NOMO-1 treated with dmso at 0.1 percent for 144 hours (cell line): ENCODE results near the gene PPFIBP2.
"Not testable (repeated sequence)": the region's sequence is repeated elsewhere in the genome, so short reads cannot be mapped to it uniquely, and the experiment has no call there.

Experiments
- DNase-seq: peaks from one replicate; lab custom pipeline; 2025; ENCODE audit not compliant: unreplicated experiment; lab: John Stamatoyannopoulos, UW

The PPFIBP2 gene

GRCh38 chr11:7655253-7656217 is 141.7 kb downstream of the PPFIBP2 start:
- DNase-seq: no peak

GRCh38 chr11:7656704-7657103 is 142.9 kb downstream of the PPFIBP2 start:
- no peak for DNase-seq

GRCh38 chr11:7657306-7658025 is 143.7 kb downstream of the PPFIBP2 start:
- no peak for DNase-seq

DNA sequence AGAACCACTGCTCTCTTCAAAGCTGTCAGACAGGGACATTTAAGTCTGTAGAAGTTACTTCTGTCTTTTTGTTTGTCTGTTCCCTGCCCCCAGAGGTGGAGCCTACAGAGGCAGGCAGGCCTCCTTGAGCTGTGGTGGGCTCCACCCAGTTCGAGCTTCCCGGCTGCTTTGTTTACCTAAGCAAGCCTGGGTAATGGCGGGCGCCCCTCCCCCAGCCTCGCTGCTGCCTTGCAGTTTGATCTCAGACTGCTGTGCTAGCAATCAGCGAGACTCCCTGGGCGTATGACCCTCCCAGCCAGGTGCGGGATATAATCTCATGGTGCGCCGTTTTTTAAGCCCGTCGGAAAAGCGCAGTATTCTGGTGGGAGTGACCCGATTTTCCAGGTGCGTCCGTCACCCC is 149.7 kb downstream of the PPFIBP2 start:
- not testable (repeated sequence) for DNase-seq

- no peak for DNase-seq
Measured at GRCh38 chr11:7664867-7665266, 151.1 kb downstream of the PPFIBP2 start.

GRCh38 chr11:7665473-7666291 is 151.9 kb downstream of the PPFIBP2 start:
- DNase-seq: peak; percentile 52

- no peak for DNase-seq
Measured at GRCh38 chr11:7666292-7666866, 152.6 kb downstream of the PPFIBP2 start.

DNA sequence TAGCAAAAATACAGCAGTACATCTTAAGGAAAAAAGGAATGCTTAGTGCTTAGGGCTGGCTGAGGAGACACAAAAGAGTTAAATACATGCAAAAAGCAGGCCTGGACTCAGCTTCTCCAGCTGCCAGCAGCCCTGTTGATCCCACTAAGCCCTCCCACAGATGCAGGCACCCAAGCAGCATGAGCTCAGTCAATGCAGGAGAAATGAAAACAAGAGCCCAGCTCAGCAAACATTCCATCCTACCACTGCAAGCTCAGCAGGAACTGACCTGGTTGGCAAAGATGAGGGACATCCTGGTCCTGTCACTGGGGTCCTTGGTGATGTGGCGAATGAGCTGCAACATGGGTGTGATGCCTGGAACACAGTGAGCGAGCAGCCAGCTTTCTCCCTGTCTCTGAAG is 153.7 kb downstream of the PPFIBP2 start:
- no peak for DNase-seq

GRCh38 chr11:7668464-7668863 is 154.7 kb downstream of the PPFIBP2 start:
- no peak for DNase-seq

DNA sequence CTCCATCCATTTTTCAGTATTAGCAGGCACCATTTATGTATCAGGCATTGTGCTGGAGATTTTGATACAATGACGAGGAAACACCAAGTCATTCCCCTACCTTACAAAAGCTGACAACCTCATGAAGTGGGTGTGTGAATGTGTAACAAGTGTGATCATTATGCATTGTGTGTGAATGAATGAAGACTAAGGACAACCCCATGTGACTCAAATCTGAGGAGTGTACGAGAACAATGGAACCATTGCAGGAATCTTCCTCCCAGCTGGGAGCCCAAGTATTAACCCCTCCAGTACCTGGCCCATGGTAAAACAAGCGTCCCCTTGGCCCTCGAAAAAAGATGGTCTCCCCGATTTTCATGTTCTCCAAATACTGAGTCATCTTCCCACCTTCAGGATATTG is 155.1 kb downstream of the PPFIBP2 start:
- no peak for DNase-seq

DNA sequence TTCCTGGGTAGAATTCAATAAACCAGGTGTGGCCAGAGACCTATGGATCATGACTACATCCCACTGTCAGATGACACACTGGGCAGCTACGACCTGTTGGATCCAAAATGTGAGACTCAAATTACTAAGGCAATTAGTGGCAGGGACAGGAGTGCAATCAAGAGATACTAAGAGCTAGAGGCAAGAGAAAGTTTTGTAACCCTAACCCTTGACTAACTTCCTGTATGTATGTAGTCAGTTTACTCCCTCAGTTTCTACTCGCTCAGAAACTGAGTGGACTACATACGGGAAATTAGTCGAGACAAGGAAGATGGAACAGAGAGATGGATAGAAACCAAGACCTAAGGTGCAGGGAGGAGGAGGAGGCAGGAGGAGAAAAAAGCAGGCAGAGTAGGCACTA is 156.8 kb downstream of the PPFIBP2 start:
- no peak for DNase-seq

DNA sequence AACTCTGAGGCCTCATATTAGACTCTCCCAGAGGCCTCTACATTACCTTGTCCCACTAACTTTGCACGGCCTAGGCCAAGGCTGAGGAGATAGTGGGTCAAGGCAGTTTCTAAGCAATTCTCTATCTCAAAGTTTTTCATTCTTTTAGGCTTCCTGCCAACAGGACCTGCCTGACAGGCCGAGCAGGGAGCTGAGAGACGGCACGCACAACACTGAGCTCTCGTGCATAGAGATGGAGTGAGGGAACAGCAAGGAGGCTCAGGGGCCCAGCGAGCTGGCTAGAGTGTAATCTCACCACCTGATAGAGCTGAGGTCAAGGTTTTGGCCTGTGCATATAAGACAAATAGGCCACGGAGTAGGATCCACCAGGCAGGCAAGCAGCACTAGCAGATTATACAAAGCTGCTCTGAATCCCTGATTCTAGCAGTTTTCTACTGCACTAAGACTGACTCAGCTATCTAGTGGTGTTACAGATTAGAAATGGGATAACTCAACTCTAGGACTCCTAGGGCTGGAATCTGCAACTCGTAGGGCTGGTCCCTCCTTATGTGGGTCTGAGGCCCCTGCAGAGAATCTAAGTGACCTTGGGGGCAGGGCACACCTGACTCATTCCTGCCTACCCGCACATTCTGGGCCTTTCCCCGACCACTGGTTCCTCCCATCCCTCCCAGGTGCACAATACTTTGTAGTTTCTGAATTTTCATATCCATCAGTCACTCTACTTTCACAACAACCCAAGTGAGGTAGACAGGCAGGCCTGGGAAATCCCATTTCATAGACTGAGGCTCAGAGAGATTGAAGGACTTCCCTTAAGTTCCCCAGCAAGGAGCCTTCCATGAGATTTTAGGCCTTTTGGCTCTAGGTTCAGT is 157.8 kb downstream of the PPFIBP2 start:
- no peak for DNase-seq

GRCh38 chr11:7672276-7672959 is 158.6 kb downstream of the PPFIBP2 start:
- no peak for DNase-seq

DNA sequence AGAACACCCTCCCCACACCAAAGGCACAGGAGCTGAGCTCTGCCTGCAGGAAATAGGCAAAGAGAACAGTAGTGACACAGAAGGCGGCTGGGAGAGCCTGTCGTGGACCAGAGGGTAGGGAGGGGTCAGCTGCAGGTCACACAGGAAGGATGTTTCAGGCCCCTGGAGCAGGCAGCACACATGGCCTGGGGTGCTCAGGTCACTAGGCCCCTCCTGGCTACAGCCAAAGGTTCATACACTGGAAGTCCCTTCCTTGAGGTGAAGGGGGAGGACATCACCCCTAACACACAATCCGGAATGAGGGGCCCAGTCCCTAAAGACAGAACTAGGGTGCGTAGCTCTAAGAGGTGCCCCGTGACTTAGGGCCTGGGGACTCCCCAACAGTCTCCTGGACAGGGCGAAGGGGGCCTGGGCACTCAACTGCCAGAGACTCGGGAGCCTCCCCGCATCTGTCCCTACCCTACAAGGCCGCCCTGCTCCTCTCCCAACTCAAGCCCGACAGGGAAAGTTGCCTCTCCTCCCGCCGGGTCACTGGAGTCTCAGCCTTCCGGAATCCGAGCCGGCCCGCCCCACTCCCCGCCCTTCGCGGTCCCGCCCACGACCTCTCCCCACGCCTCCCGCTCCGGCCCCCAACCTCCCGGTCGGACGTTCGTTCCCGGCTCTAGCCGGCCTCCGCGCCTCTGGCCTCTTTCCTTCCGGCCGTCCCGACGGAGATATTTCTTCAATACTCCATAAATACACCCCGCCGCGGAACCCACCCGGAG is 159.3 kb downstream of the PPFIBP2 start, which contains the start of gene CYB5R2:
Gene CYB5R2, minus strand, starts transcription at position 541 of the 764 bp plus-strand sequence. CDS start 675 bp downstream, outside the sequence.
- DNase-seq: peak; percentile 25

DNA sequence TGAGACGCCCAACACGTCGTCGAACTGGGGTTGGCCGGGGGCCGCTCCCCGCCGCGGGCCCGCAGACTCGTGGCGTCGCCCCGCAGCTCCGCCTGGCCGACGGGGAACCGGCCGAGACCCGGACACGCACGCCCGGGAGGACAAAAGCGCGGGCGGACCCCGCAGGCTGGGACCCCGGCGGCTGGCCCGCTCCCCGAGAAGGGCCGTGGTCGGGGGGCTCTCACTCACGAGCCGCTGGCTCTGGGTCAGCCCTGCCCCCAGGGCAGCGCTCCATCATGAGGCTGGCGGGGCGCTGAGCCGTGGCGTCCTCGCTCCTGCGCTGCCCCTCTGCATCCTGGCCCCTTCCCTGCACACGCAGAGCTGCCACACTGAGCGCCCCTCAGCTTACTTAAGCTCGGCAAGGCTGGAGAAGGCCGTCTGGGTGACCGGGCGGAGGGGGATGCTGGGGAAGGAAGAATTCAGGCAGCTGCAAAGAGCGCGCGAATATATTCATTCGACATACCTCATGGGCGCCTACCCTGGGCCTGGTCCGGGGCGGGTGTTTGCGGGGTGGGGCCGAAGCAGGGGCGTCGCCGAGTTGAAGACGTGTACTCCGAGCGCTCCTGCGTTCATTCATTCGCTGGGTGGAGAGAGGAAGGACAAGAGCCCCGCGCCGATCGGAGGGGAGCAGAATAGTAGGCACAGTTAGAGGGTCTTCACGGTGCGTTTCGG is 160.1 kb downstream of the PPFIBP2 start:
- peak; percentile 38 for DNase-seq

DNA sequence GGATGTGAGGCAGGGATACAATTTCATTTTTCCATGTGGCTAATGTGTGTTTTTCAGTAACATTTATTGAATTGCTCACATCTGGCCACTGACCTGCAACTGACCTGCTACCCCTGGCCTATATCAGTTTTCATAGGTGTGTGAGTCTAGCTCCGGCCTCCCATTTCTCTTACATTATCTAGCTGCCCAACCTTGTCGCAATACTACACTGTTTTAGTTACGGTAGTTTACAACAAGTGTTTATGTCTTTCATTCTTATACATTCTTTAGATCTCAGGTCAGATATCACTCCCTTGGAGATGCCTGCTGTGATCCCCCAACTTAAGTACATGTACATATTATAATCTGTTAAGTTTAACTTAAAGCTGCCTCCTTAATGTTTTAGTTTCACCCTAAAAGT is 161.8 kb downstream of the PPFIBP2 start:
- DNase-seq: no peak

GRCh38 chr11:7677071-7677470 is 163.3 kb downstream of the PPFIBP2 start:
- no peak for DNase-seq

GRCh38 chr11:7677796-7678201 is 164.0 kb downstream of the PPFIBP2 start:
- no peak for DNase-seq
